Kidney epithelial cell (primary cell): Measurements from ENCODE around the gene PIGH. TPM values are rescaled to one million over a fixed set of nuclear protein-coding genes. Genes with fewer than 3 reads are reported as not detected.

ENCODE experiments used
- DNase-seq: peaks from one replicate; pipeline ENCODE4 v3.0.0-alpha.2; 2010; ENCODE audit warnings: low read depth
- H3K27me3 ChIP-seq: 2 replicates; pipeline ENCODE4 v1.6.0; 2011; ENCODE audit warnings: low read length; ENCODE audit not compliant: control insufficient read depth, insufficient read depth
- H3K36me3 ChIP-seq: 2 replicates; pipeline ENCODE4 v1.5.1; 2011; ENCODE audit warnings: low read length; ENCODE audit not compliant: control insufficient read depth, insufficient read depth
- H3K4me3 ChIP-seq: 2 replicates; pipeline ENCODE4 v1.5.1; 2011; ENCODE audit warnings: low read depth, mild to moderate bottlenecking, control low read depth, low read length
- CTCF ChIP-seq: IDR thresholded peaks from 2 replicates; pipeline ENCODE4 v1.5.1; 2011; ENCODE audit warnings: mild to moderate bottlenecking, moderate library complexity, low read length, control low read depth, inconsistent platforms; ENCODE audit not compliant: insufficient read depth, poor library complexity, severe bottlenecking
- total RNA-seq: library from RNA; depleted of rRNA; stranded (reverse); fragments of >200 nt; gene quantifications from 2 replicates; pipeline ENCODE4 v1.2.3, GENCODE V29; 2015

The PIGH gene
- total RNA-seq, 1 donor from 2014 or later: 27.1 TPM

- no peak overlapping the region for H3K4me3 ChIP-seq
- H3K27me3 ChIP-seq: no peaks in the 10 kb centered on the region
- TF ChIP-seq CTCF: no peak
- H3K36me3 ChIP-seq: no peaks in the 10 kb centered on the region
- no peak for DNase-seq
Observed at GRCh38 chr14:67576216-67576955, 23.7 kb downstream of the PIGH start.

- Histone ChIP-seq H3K4me3 (no peak overlapping the region), H3K27me3 (no peaks in the 10 kb centered on the region), H3K36me3 (no peaks in the 10 kb centered on the region)
- no peak for DNase-seq
- TF ChIP-seq CTCF: no peak
Observed at GRCh38 chr14:67575684-67576083, 24.4 kb downstream of the PIGH start.

- Histone ChIP-seq H3K36me3 (no peaks in the 10 kb centered on the region), H3K4me3 (no peak overlapping the region), H3K27me3 (no peaks in the 10 kb centered on the region)
- TF ChIP-seq CTCF: no peak
- DNase-seq: no peak
Observed at GRCh38 chr14:67574806-67575205, 25.3 kb downstream of the PIGH start.

- no peak overlapping the region for H3K4me3 ChIP-seq
- H3K27me3 ChIP-seq: no peaks in the 10 kb centered on the region
- no peak for DNase-seq
- no peaks in the 10 kb centered on the region for H3K36me3 ChIP-seq
- no peak for TF ChIP-seq CTCF
Observed at GRCh38 chr14:67574156-67574555, 25.9 kb downstream of the PIGH start.

GRCh38 chr14:67573228-67574010 lies 26.6 kb downstream of the PIGH start:
- Histone ChIP-seq H3K27me3 (no peaks in the 10 kb centered on the region), H3K4me3 (no peak overlapping the region), H3K36me3 (no peaks in the 10 kb centered on the region)
- DNase-seq: no peak
- TF ChIP-seq CTCF: no peak
